ENCODE results near the gene EPOP.

EPOP gene

GRCh38 chr17:38705803-38706504 is 31.2 kb upstream of the EPOP start:
- DNase-seq (ENCODE audit: low read depth): peak; percentile 41

GRCh38 chr17:38705523-38705802 is 30.7 kb upstream of the EPOP start:
- no peak for DNase-seq (ENCODE audit: low read depth)

GRCh38 chr17:38704606-38705522 is 30.1 kb upstream of the EPOP start, which contains the start of gene MLLT6:
MLLT6 (plus strand) TSS chr17:38705273; CDS start chr17:38705633, 360 bp downstream.
- peak; percentile 69 for DNase-seq (ENCODE audit: low read depth)

DNA sequence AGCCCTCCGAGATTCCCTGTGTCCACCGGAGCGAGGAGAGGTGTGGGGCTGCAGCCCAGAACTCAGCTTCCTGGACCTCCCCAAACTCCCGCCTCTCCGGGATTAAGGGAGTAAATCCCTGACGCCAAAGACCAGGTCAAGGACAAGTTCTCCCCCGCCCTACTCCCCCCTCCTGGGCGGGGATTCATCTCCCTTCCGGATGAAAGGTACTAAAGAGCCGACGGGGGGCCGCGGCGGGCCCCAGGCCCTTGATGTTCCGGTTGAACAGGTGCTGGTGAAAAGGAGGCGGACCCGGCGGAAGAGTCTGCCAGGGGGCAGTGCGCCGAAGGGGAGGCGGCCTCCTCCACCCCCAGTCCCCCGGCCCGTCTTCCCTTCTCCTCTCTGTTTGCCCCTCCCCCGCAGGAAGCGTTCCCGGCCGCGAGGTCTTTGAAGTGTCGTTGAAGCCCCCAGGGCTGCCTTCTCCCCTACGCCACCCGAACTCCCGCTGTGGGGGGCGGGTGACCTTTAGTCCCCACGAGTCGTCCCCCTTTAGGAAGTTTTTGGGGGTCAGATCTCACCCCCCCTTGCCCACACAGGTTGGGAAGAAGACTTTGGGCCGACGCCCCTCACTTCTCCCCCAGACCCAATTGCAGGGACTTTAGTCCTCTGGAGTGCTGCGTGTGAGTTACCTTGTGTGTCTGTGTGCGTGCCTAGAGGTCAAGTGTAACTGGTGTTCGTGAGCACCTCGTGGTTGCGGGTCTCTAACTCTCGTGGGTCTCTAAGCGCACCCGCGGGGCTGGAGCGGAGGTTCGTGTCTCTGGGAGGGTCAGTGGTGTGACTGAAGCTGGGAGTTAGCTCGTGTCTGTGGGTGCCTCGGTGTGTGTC is 29.2 kb upstream of the EPOP start:
- DNase-seq (ENCODE audit: low read depth): peak; percentile 58

GRCh38 chr17:38702916-38703741 is 28.4 kb upstream of the EPOP start:
- peak; percentile 8 for DNase-seq (ENCODE audit: low read depth)

GRCh38 chr17:38702166-38702915 is 27.6 kb upstream of the EPOP start:
- peak; percentile 65 for DNase-seq (ENCODE audit: low read depth)

- DNase-seq (ENCODE audit: low read depth): peak; percentile 43
Observed at GRCh38 chr17:38701504-38702165, 26.9 kb upstream of the EPOP start.

DNA sequence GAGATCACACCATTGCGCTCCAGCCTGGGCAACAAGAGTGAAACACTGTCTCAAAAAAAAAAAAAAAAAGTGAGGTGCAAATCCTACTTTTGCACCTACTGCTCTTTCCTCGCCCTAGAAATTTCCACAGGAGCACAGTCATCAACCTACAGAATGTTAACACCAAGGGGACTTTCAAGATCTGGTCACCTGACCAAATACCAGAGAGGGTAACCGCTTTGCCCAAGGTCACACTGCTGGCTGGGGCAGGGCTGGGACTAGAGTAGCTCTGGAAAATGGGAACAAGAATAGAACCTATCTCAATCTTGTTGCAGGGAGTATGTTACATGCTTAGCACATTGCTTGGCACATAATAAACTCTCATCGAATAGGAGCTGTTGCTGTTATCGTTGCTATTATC is 24.0 kb upstream of the EPOP start:
- DNase-seq (ENCODE audit: low read depth): no peak

DNA sequence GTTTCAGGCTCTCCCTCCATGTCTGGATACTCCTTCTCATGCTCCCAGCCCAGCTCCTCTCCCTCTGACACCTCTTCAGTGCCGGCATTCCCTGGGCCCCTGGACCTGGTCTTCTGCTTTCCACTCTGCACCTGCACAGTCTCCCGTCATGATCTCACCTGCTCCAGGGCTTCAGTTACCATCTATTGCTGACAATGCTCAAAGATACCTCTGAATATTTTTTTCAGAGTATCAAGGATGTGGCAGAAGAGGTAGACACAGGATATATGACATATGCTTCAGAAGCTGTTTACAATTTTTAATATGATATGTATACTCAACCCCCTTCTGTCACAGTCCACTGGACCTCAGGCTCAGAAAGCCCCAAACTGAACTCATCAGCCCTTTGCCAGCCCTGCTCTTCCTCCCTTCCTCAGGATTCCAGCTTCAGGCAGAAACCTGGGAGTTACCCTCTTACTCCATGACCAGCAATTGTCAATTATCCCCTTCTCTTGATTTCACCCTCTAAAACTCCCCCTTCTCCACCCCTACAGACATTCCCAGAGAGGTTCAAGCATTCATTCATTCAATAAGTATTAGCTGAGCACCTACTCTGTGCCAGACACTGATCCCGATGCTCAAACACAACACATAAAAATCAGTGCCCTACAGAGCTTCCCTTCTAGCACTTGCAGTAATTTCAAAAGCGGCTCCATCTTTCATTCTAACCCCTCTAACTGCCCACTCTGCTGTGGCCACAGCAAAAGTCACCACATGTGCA is 22.5 kb upstream of the EPOP start:
- DNase-seq (ENCODE audit: low read depth): no peak

GRCh38 chr17:38693700-38694329 is 19.1 kb upstream of the EPOP start:
- no peak for DNase-seq (ENCODE audit: low read depth)

DNA sequence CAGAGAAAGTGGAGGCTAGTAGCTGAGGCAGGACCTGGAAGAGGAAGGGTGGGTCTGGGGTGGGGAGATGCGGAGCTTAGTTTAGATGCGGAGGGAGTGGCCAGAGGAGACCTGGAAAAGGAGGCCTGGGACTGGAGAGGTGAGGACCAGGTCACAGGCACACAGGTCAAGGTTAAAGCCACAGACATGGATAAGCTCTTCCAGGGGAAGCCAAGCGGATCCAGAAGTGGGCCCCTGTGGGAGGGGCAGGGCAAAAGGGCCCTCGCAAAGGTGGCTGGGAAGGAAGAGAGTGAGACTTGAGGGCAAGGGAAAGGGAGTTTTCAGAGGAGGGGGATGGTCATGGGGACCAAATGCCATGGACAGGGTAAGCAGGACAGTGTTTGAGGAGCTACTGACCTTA is 16.4 kb upstream of the EPOP start:
- DNase-seq (ENCODE audit: low read depth): no peak

- DNase-seq (ENCODE audit: low read depth): no peak
Observed at GRCh38 chr17:38690386-38690785, 15.6 kb upstream of the EPOP start.

DNA sequence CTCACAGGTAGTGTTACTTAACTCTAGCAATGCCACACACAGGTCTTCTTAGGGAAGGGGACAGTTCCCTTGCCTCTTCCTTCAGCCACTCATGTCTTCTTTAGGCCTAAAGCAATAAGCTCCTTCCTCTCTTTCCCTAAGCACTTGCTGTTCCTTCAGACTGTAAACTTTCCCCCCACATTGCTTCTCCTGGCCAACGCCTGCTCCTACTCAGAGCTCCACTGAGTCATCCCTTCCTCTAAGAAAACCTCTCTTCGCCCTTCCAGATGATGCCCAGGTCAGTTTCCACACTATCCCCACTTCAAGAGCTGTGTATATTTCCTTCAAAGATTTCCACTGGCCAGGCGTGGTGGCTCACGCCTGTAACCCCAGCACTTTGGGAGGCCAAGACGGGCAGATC is 12.5 kb upstream of the EPOP start:
- no peak for DNase-seq (ENCODE audit: low read depth)

GRCh38 chr17:38685491-38685890 is 10.7 kb upstream of the EPOP start:
- no peak for DNase-seq (ENCODE audit: low read depth)

GRCh38 chr17:38681096-38681495 is 6.3 kb upstream of the EPOP start:
- DNase-seq (ENCODE audit: low read depth): no peak

- DNase-seq (ENCODE audit: low read depth): no peak
Observed at GRCh38 chr17:38677819-38678218, 3.1 kb upstream of the EPOP start.

DNA sequence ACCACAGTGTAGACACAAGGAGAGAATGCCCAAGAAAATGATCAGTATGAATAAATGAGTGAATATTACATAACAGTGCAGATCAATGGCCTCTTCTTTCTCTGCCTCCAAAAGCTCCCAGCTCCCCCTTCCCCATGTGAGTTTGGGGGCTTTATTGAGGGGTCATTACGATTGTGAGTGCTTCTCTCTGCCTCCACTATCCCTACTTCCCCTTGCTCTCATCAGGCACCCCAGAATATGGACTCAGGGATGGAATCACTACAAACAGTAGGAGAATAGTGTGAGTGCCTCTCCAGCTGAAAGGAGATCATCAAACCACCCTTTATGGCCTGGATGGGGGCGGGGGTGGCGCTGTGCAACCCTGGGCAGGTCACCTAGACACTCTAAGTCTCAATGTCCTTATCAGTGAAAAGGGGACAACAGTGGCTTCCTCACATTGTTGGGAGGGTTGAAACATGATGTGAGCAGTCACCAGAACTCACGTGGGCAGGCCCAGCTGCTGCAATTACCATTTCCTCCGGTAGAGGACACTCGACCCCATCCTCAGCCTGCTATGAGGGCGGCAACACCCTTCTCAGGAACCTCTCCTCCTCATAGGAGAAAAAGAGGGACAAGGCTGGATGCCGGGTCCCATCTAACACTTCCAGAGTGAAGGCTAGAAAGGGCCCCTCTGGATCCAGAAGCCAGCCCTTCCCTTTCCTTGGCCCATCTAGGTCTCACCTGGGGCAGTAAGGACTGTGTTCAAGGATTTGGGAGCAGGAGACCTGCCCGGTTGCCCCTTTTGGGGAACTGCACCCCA is 2.1 kb upstream of the EPOP start:
- peak; percentile 69 for DNase-seq (ENCODE audit: low read depth)
